ENCODE measurements around the gene AIP. TPM values are rescaled to one million over a fixed set of nuclear protein-coding genes. Genes with fewer than 3 reads are reported as not detected.
A peak's percentile ranks its signal among the peaks of the same experiment; 100 is the strongest.
"Not testable (repeated sequence)": the region's sequence is repeated elsewhere in the genome, so short reads cannot be mapped to it uniquely, and the experiment has no call there.

The AIP gene
- total RNA-seq, 1 donor from 2014 or later: 79.5 TPM

DNA sequence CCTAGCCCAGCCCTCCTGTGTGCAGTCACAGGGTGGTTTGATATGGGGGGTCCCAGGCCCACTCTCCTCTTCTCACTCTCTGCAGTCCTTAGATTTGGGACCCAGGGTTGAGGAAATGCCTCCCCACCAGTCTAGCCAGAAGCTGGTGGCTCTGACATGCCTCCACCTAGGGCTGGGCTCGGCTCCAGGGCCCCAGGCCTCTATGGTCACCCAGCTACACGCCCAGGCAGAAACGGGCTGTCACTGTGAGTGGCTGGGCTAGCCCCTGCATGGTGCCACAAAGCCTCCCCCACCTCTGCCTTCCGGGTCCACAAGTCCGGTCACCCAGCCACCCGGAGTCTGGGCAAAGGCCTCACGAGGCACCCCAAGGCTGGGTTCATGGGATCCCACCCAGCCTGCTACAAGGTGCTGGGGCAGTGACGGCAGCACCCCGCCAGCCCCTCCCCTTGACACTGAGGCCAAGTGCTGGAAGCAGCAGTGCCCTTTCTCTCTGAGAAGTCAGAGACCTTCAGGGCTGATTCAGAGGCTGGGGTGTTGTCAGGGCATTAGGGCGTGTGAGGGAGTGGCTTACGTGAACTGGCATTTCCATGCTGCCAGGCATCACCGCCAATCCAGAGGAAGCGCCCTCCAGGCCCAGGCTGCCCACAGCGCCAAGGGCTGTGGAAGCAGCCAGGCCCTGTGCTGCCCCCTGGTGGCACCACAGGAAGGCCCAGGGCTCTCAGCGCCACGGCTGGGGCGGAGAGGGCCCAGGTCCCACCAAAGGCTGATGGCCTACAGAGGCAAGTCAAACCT is 23.0 kb downstream of the AIP start:
- peak; percentile 60 to 89 for DNase-seq (ENCODE audit: low read depth in 2 of 2)

DNA sequence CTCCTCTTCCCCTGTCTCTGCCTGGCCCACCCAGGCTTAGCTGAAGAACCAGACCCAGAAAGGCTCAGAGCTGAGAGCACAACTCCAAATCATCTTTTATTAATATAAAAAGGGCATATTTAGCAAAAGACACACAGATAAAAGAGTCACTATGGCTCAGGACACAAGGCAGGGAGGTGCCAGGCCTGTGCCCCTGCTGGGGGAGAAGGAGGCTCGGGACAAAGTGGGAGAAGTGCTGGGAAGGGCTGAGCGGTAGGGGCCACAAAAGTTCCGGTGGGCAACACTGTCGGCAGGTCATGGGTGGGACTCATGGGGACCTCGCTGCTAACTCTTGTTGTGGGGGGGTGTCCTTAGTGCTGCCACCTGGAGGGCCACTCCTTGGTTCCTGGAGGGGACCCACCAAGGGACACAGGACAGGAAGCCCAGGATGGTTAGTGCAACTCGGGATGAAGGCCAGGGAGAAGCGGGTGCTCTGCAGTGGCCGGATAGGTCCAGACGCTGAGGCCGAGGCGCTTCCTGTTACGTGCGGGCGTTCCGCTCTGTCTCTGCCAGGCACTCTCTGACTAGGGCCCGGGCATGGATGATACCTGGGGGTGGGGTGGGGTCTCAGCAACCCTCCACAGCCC is 23.7 kb downstream of the AIP start:
- no peak for DNase-seq (ENCODE audit: low read depth in 2 of 2)

DNA sequence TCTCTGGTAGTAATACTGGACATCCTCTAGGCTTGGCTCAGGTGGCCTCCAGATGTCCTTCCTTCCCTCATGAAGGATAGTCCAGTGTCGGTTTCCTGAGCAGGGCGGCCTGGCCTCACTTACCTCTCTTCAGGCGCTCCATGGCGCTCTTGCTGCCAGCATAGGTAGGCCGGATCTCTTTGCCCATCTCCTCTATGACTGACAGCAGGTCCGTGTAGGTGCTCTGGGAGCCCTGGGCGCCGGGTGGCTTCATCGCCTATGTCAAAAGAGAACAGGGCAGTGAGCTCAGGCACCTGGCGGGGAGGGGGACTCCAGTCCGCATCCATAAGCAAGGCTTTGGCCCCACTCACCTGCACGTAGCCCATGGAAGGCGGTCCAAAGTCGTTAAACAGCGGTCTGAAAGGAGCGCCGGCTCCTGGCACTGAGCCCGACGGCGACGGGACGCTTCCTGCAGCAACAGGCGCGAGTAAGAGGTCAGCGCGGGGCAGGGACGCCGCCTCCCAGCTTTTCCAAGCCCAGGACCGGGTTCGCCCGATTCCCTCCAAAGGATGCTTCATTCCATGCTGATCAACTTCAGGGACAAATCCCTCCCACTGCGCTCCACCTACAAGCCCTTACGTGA is 24.5 kb downstream of the AIP start:
- peak; percentile 55 to 88 for DNase-seq (ENCODE audit: low read depth in 2 of 2)

DNA sequence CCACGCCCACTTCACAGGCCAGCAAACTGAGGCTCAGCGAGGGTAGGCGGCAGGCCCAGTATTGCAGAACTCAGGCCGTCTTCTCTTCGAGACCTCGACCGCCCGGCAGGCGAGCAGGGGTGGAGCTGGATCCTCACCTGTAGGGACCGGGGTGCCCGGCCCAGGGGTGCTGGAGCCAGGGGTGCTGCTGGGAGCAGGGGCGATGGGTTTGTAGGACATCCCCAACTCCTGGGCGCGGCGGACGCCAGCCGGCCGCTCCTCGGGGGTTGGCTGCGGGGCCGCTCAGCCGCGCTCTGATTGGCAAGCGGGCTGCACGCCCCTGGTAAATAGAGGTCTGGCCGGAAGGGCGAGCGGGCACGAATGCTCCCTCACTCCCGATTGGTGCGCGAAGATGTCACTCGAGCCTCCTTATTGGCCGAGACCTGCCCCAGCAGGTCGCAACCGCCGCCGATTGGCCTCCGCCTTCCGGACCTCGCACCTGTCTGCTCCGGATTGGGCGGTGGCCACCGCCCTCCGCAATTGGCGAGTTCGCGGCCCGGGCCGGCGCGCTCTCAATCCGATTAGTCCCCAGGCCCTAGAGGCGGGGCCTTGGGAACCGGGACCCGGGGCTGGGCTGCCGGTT is 25.1 kb downstream of the AIP start, which contains the start of gene CDK2AP2:
Gene CDK2AP2 (minus strand): TSS at position 299 of the 622 bp plus-strand sequence. CDS start 80 bp downstream, at position 219.
- DNase-seq (ENCODE audit: low read depth in 2 of 2): peak; percentile 99 to 100

DNA sequence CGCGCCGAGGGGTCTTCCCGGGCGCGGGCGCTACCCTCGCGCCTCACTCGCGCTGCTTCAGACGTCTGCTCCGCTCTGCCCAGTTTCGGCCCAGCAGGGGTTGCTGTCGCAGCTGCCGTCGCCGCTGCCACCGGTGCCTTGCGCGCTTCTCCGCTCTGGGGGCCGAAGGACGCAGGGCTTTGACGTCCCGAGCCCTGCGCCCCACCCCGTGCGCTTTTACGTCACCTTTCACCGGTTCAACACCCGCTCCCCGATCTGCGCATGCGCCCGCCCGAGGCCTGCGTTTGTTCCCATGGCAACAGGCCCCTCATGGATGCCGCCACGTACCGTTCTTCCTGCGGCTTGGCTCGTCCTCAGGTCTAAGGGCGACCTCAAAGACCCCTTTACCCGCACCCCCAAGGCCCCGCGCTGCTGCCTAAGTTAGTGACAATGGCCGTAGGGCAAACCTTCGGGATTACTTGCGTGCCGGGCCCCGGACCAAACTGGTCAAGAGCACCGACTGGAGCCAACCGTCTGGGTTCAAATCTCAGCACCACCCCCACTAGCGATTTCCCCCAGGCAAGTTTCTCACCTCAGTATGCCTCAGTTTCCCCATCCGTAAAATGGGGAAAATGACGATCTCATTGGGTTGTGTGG is 25.8 kb downstream of the AIP start:
- DNase-seq (ENCODE audit: low read depth in 2 of 2): peak; percentile 92 to 96

DNA sequence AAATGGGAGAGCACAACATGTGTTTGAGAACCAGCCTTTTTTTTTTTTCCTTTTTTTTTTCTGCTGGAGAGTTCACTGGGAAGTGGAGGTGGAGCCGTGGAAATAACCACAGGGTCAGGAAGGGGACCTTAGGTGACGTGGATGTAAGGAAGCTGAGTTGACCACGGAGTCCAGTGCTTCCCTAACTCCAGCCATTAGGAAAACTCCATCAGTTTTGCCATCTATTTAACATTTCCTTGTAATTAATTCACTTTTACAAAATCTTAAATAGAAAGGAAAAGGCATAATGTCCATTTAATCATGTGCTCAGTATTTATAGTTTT is 27.2 kb downstream of the AIP start:
- DNase-seq (ENCODE audit: low read depth in 2 of 2): no peak

DNA sequence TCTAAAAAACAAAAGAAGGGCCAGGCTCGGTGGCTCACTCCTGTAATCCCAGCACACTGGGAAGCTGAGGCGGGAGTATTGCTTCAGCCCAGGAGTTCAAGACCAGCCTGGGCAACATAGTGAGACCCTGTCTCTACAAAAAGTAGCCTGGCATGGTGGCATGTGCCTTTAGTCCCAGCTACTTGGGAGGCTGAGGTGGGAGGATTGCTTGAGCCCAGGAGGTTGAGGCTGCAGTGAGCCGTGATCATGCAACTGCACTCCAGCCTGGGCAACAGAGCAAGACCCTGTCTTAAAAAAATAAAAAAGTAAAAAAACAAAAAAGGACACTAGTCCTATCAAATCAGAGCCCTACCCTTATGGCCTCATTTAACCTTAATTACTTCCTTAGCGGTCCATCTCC is 28.7 kb downstream of the AIP start:
- DNase-seq (ENCODE audit: low read depth in 2 of 2): not testable (repeated sequence)

DNA sequence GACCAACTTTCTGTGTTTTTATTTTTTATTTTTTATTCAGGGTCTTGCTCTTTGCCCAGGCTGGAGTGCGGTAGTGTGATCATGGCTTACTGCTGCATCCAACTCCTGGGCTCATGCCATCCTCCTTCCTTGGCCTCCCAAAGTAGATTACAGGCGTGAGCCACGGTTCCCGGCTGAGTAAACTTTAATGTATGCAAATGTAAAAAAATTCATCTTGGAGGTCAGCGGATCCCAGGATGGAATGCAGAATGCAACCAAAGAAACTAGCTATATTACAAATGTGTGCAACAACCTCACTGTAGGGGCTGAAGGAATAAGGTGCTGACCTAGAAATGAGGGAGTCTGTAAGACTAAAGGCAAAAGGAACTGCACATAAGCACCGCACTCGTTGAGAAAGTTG is 31.3 kb downstream of the AIP start:
- no peak for DNase-seq (ENCODE audit: low read depth in 2 of 2)

DNA sequence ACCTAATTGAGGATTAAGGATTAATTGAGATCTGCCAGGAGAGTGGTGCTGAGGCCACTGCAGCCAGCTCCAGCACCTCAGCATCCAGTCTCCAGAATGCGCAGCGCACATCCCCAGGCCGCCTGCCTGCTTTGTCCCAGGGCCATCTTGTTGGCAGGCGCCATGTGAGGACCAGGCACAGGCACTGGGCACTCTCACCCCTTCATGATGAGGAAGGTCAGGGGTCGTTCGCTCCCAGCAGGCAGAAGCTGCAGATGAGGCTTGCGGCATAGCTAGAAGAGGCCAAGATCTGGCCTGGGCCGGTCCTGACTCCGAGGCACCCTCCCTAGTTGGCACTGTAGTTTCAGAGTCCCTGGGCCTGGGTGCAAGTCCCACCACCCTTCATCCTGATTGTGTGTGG is 34.0 kb downstream of the AIP start:
- DNase-seq (ENCODE audit: low read depth in 2 of 2): no peak

DNA sequence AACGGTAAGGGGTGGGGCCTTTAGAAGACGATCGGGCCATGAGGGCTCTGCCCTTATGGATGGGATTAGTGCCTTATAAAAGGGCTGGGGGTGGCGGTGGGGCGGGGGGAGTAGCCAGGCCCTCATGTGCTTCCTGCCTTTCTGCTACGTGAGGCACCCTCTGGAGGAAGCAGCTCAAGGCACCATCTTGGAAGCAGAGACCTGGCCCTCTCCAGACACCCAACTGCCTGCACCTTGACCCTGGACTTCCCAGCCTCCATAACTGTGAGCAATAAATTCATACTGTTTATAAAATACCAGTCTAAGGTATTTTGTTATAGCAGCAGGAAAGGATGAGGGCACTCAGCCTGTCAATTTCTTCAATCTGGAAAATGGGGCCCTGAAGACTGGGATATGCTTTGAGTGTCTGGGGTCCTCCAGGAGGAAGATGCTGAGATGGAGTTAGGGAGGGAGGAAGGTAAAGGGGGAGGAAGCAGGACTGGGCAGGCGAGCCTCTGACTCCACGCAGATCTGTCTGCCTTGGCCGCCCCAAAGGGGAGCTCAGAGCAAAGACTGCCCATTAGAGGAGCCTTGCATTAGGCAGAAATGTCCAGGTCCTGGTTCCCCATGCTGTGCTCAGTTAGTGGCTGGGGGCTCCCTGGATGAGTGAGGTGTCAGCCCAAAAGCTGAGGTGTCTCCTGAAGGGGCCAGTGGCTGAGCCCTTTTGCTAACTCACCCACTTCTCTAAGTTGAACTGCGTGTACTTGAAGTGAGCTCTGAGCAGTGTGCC is 35.1 kb downstream of the AIP start:
- DNase-seq (ENCODE audit: low read depth in 2 of 2): no peak

DNA sequence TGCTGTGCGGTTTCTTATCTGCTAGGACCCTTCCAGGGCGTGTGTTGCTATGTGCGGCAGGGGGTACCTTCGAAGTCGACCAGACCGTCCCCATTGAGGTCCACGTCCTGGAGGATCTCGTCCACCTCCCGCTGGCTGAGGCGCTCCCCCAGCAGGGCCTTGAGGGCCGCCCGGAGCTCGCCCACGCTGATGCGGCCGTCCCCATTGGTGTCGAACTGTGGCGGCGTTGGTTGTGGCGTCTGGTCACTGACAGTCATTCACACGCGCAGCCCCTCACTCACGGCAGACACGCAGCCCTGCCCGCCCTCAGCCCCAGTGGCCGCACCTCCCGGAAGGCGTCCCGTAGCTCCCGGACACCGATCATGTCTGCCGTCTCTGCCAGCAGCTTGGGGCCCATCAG is 36.9 kb downstream of the AIP start:
- DNase-seq (ENCODE audit: low read depth in 2 of 2): no peak

DNA sequence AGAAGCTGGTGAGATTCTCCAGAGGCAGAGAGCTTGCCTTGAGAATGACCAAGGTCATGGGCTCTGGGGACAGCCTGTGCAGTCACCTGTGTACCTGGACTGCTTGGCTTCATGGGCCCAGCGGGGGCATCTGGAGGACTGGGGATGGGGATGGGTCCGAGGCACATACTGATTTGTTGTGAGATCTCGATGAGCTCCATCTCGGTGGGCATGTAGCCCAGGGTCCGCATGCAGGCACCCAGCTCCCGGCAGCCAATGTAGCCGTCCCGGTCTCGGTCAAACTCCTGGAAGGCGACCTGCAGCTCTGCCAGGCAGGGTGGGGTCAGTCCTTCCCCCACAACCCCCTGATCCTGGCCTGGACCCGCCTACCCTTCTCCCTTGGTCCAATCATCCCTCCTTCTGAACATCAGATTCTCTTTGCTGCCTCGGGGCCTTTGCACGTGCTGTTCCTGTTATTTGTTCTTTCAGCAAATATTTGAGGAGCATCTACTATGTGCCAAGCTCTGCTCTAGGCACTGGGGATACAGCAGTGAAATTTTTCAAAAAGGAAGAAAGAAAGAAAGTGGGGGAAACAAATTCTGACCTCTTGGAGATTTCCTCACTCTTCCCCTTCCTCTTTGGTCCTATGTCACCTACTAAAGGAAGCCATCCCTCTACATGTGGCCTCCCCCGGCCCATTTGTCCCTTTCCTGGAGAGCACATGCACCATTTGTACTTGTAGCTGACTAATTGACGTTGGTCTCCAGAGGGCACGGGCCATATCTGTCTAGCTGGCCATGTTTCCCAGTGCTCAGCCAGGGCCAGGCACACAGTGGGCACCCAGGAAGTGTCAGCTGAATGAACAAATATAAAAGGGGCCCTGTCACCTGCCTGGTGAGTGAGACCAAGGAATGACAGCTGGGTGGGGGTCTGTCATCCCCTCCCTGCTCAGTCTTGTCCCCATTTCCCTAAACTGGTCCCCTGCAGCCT is 38.3 kb downstream of the AIP start:
- DNase-seq (ENCODE audit: low read depth in 2 of 2): no peak

DNA sequence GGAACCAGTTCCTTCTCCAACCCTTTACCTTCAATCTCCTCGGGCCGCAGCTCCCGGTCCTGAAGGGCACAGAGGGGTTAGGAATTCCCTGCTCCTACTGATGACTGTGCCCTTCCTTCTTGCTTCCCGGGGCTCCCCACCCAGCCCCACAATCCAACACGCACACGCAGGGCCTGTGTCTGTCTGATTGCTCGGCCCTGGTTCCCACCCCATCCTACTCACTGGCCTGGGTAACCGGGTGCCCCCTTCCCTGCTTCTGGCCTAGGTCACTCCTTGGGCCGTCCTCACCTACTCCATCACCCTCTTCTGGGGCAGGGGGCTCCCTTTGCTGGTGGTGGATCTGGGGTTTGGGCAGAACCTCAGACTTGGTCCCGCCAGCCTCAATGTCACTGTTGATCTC is 39.1 kb downstream of the AIP start:
- DNase-seq (ENCODE audit: low read depth in 2 of 2): no peak

DNA sequence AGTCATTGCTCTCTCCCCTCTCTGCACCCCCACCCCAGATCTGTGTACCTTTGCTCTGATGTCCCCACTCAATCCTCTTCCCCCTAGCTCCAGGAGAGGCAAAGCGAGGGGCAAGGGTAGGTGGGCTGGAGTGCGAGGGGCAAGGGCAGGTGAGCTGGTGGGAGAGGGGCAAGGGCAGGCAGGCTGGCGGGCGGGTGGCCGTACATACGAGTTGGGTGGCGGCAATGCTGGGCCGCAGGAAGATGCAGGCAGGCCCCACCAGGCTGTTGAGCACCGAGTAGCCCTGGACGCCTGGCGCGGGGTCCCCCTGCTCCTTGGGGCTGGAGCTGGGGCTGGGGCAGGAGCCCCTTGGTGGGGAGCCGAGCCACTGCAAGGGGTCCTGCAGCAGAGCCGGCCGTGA is 39.5 kb downstream of the AIP start:
- no peak for DNase-seq (ENCODE audit: low read depth in 2 of 2)

DNA sequence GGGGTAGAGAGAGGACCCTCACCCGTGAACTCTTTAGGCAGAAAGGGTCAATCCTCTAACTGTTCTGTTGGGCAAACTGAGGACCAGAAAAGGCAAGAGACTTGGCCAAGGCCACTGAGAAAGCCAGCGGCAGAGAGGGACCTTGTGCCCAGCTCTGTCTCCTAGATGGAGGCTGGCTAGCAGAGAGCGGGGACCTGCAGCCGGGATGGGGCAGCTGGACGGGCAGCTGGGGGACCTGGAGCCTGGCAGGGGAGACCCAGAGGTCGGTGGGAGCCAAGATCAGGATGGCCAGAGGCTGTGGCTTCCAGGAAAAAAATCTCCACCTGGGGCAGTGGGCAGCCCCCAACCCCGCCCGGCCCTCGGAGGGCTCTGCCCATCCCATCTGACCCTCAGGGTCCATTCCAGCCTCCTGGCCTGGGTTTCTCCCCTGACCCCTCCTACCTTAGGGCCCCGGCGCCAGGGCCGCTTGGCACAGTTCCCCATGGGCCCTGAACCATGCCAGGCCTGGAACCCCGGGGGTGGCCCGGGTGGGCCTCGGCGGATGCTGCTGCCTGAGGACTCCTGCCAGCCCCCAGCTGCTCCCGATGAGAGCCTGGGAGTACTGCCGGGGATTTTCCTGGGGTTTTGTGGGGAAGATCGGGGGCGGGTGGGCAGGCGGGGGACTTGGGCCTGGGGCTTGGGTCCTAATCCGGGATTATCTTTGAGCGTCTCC is 40.2 kb downstream of the AIP start, which contains the start of gene CABP2:
Gene CABP2 (minus strand): TSS at position 603 of the 712 bp plus-strand sequence. CDS start 120 bp downstream, at position 483.
- DNase-seq (ENCODE audit: low read depth in 2 of 2): no peak

DNA sequence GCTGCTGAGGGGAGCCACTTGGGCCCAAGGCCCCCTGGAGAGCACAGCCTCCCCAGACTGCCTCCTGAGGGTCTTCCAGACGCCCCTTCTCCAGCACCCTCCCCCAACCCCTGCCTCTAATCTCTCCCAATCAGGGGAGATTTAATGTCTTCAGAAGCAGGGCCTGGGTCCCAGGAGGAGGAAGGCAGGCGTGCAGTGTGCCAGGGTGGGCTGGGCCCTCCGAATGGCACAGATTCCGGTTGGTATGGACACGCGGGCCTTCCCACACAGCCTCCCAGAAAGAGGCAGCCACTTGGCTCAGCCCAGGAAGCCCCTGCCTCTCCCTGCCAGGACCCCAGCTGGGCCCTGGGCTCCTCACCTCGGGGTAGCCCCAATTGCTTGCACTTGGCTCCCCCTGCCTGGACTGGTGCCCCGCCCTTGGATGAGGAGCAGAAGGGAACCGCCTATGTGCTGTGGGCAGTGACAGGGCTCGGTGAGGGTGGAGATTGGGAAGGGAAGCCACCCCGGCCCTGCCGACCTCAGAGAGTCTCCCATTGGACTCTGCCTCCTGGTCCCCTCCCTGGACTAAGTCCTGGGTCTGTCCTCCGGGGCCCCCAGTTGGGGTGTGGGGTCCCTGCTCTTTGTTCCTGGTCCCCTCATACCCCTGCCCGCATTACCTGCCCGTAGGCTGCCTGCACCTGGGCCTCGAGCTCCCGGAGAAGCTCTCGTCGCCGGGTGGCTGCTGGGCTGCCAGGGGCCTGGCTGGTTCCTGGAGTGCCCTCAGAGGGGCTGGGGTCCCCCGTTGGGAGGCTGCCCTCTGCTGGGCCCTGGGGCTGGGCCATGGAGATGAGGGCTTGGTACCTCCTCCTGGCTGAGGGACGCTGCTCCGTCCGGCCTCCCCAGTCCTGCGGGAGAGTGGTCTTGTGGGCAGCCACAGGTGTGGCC is 41.0 kb downstream of the AIP start:
- DNase-seq (ENCODE audit: low read depth in 2 of 2): no peak

DNA sequence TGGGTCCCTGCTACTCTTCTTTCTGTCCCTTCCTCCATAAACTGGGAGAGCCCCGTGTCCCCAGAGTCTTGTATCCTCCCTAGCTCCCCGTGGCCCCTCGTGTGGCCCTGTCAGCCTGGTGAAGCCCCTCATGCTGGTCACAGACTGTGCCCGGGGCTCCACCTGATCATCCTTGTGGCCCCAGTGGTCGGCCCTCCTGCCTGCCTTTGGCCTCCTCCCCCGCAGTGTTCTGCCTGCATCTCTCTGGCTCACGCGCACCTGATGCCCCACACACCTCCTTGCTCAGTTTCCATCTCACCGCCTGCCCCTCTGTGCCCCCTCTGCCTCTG is 41.6 kb downstream of the AIP start:
- DNase-seq (ENCODE audit: low read depth in 2 of 2): no peak

DNA sequence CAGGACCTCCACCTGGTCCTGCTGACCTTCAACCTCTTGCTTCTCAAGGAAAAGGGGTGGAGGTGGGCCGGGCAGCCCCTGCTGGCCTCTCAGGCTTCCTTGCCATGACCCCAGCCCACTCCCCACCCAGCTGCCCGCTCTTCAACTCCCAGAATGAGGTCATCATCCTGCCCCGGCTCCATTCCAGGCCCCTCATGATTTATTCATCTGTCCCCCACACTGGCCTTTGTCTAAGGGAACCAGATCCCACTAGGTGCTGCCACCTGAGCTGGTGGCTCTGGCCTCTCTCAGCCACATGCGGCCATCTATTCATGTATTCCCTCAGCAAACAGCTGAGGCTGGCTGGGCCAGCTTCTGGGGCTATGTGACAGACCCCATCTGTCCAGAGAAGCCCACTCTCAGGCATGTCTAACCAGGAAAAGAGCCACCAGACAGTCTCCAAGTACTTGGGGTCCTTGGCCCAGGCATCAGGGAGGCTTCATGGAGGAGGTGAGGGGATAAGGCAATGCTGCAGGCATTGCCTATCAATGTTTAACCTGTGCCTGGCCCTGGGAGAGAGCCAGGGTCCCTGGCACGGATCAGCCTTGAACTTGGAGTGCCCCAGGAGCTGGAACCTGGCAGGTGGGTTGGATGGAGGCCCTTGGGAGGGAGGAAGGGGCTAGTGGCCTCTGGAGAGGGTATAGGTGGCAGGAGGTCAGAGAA is 42.6 kb downstream of the AIP start:
- no peak for DNase-seq (ENCODE audit: low read depth in 2 of 2)
